HEK293 (cell line): ENCODE data around the gene RAB5IF.

ENCODE experiments used
- AEBP2 ChIP-seq: fragments of 450-650 bp; formaldehyde crosslinking; IDR thresholded peaks from 2 replicates; pipeline ENCODE4 v1.5.1; 2016; ENCODE audit warnings: missing biosample characterization, missing genetic modification characterization, borderline replicate concordance
- CTCF ChIP-seq: fragments of 450-650 bp; formaldehyde crosslinking; IDR thresholded peaks from 2 replicates; pipeline ENCODE4 v1.5.1; 2016; ENCODE audit warnings: missing biosample characterization, missing genetic modification characterization
- GLIS2 ChIP-seq: fragments of 450-650 bp; formaldehyde crosslinking; IDR thresholded peaks from 2 replicates; pipeline ENCODE4 v1.5.1; 2016; ENCODE audit warnings: missing biosample characterization, missing genetic modification characterization
- KLF1 ChIP-seq: fragments of 450-650 bp; formaldehyde crosslinking; IDR thresholded peaks from 2 replicates; pipeline ENCODE4 v1.5.1; 2016; ENCODE audit warnings: missing biosample characterization, missing genetic modification characterization
- KLF8 ChIP-seq: fragments of 450-650 bp; formaldehyde crosslinking; IDR thresholded peaks from 2 replicates; pipeline ENCODE4 v1.5.1; 2016; ENCODE audit warnings: missing biosample characterization, missing genetic modification characterization
- SP7 ChIP-seq: fragments of 450-650 bp; formaldehyde crosslinking; IDR thresholded peaks from 2 replicates; pipeline ENCODE4 v1.5.1; 2016; ENCODE audit warnings: missing biosample characterization, missing genetic modification characterization
- ZBTB20 ChIP-seq: fragments of 450-650 bp; formaldehyde crosslinking; IDR thresholded peaks from 2 replicates; pipeline ENCODE4 v1.5.1; 2016; ENCODE audit warnings: missing biosample characterization, missing genetic modification characterization
- ZBTB44 ChIP-seq: fragments of 450-650 bp; IDR thresholded peaks from 2 replicates; pipeline ENCODE4 v1.5.1; 2018; ENCODE audit warnings: missing biosample characterization, mild to moderate bottlenecking, missing genetic modification characterization
- ZEB2 ChIP-seq: fragments of 450-650 bp; formaldehyde crosslinking; IDR thresholded peaks from 2 replicates; pipeline ENCODE4 v1.5.1; 2016; ENCODE audit warnings: missing biosample characterization, missing genetic modification characterization
- ZIC2 ChIP-seq: fragments of 450-650 bp; formaldehyde crosslinking; IDR thresholded peaks from 2 replicates; pipeline ENCODE4 v1.5.1; 2016; ENCODE audit warnings: missing biosample characterization, missing genetic modification characterization
- ZNF132 ChIP-seq: fragments of 450-650 bp; formaldehyde crosslinking; IDR thresholded peaks from 2 replicates; pipeline ENCODE4 v1.5.1; 2017; ENCODE audit warnings: missing biosample characterization, missing genetic modification characterization, borderline replicate concordance
- ZNF202 ChIP-seq: fragments of 450-650 bp; formaldehyde crosslinking; IDR thresholded peaks from 2 replicates; pipeline ENCODE4 v1.5.1; 2016; ENCODE audit warnings: missing biosample characterization, missing genetic modification characterization, borderline replicate concordance
- ZNF221 ChIP-seq: fragments of 450-650 bp; formaldehyde crosslinking; IDR thresholded peaks from 2 replicates; pipeline ENCODE4 v1.5.1; 2017; ENCODE audit warnings: missing biosample characterization, missing genetic modification characterization, borderline replicate concordance
- ZNF280C ChIP-seq: fragments of 450-650 bp; formaldehyde crosslinking; IDR thresholded peaks from 2 replicates; pipeline ENCODE4 v1.5.1; 2016; ENCODE audit warnings: missing biosample characterization, missing genetic modification characterization
- ZNF423 ChIP-seq: fragments of 450-650 bp; formaldehyde crosslinking; IDR thresholded peaks from 2 replicates; pipeline ENCODE4 v1.5.1; 2016; ENCODE audit warnings: missing biosample characterization, missing genetic modification characterization
- ZNF510 ChIP-seq: fragments of 450-650 bp; formaldehyde crosslinking; IDR thresholded peaks from 2 replicates; pipeline ENCODE4 v1.5.1; 2018; ENCODE audit warnings: mild to moderate bottlenecking, missing genetic modification characterization, missing biosample characterization; ENCODE audit not compliant: insufficient replicate concordance
- ZNF529 ChIP-seq: fragments of 450-650 bp; formaldehyde crosslinking; IDR thresholded peaks from 2 replicates; pipeline ENCODE4 v1.5.1; 2017; ENCODE audit warnings: missing genetic modification characterization, missing biosample characterization; ENCODE audit not compliant: insufficient replicate concordance
- ZNF596 ChIP-seq: fragments of 450-650 bp; IDR thresholded peaks from 2 replicates; pipeline ENCODE4 v1.5.0; 2018; ENCODE audit warnings: missing biosample characterization, mild to moderate bottlenecking, missing genetic modification characterization, moderate library complexity
- ZNF677 ChIP-seq: fragments of 450-650 bp; IDR thresholded peaks from 2 replicates; pipeline ENCODE4 v1.5.0; 2018; ENCODE audit warnings: missing biosample characterization, mild to moderate bottlenecking, missing genetic modification characterization, moderate library complexity
- ZNF747 ChIP-seq: fragments of 450-650 bp; formaldehyde crosslinking; IDR thresholded peaks from 2 replicates; pipeline ENCODE4 v1.5.1; 2016; ENCODE audit warnings: missing biosample characterization, missing genetic modification characterization
- ZNF830 ChIP-seq: fragments of 450-650 bp; IDR thresholded peaks from 2 replicates; pipeline ENCODE4 v1.5.0; 2018; ENCODE audit warnings: missing biosample characterization, missing genetic modification characterization, low read depth, mild to moderate bottlenecking, moderate library complexity
- ZSCAN30 ChIP-seq: fragments of 450-650 bp; IDR thresholded peaks from 2 replicates; pipeline ENCODE4 v1.5.1; 2018; ENCODE audit warnings: missing biosample characterization, mild to moderate bottlenecking, missing genetic modification characterization, moderate library complexity
- TF ChIP-seq, protein P1 (sequence below): fragments of 450-650 bp; formaldehyde crosslinking; IDR thresholded peaks from 2 replicates; pipeline ENCODE4 v1.5.1; 2016; ENCODE audit warnings: missing biosample characterization, missing genetic modification characterization
- TF ChIP-seq, protein P2 (sequence below): fragments of 450-650 bp; formaldehyde crosslinking; IDR thresholded peaks from 2 replicates; pipeline ENCODE4 v1.5.1; 2016; ENCODE audit warnings: missing biosample characterization, missing genetic modification characterization, borderline replicate concordance

Gene RAB5IF

GRCh38 chr20:36573798-36574365 lies 31.7 kb upstream of the RAB5IF start (continued):
- TF ChIP-seq CTCF (tag by site-specific recombination) (peak; percentile 51; the same call in 1 of the 2 replicates), ZNF221 (tag by site-specific recombination) (no peak), GLIS2 (peak; percentile 98), KLF8 (tag by site-specific recombination) (peak; percentile 48; the same call in 1 of the 2 replicates), ZNF747 (tag by site-specific recombination) (no peak), ZNF202 (tag by site-specific recombination) (no peak), KLF1 (tag by site-specific recombination) (no peak), ZNF830 (tag by site-specific recombination) (no peak), ZNF423 (tag by site-specific recombination) (peak; percentile 65; the same call in 1 of the 2 replicates), ZIC2 (peak; percentile 97), ZBTB44 (tag by site-specific recombination) (no peak), ZNF132 (tag by site-specific recombination) (no peak), AEBP2 (tag by site-specific recombination) (no peak), ZNF529 (no peak), ZNF596 (tag by site-specific recombination) (no peak), ZNF280C (tag by site-specific recombination) (no peak), ZBTB20 (tag by site-specific recombination) (no peak), ZNF677 (tag by site-specific recombination) (no peak), ZSCAN30 (tag by site-specific recombination) (no peak), SP7 (tag by site-specific recombination) (peak; percentile 21; the same call in 1 of the 2 replicates), ZNF510 (no peak), ZEB2 (tag by site-specific recombination) (0 out of 2 replicates have a peak, but pooled peaks have one; percentile 3)
- TF ChIP-seq, protein P1, sequence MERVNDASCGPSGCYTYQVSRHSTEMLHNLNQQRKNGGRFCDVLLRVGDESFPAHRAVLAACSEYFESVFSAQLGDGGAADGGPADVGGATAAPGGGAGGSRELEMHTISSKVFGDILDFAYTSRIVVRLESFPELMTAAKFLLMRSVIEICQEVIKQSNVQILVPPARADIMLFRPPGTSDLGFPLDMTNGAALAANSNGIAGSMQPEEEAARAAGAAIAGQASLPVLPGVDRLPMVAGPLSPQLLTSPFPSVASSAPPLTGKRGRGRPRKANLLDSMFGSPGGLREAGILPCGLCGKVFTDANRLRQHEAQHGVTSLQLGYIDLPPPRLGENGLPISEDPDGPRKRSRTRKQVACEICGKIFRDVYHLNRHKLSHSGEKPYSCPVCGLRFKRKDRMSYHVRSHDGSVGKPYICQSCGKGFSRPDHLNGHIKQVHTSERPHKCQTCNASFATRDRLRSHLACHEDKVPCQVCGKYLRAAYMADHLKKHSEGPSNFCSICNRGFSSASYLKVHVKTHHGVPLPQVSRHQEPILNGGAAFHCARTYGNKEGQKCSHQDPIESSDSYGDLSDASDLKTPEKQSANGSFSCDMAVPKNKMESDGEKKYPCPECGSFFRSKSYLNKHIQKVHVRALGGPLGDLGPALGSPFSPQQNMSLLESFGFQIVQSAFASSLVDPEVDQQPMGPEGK (tag by site-specific recombination): peak; percentile 77
- TF ChIP-seq, protein P2, sequence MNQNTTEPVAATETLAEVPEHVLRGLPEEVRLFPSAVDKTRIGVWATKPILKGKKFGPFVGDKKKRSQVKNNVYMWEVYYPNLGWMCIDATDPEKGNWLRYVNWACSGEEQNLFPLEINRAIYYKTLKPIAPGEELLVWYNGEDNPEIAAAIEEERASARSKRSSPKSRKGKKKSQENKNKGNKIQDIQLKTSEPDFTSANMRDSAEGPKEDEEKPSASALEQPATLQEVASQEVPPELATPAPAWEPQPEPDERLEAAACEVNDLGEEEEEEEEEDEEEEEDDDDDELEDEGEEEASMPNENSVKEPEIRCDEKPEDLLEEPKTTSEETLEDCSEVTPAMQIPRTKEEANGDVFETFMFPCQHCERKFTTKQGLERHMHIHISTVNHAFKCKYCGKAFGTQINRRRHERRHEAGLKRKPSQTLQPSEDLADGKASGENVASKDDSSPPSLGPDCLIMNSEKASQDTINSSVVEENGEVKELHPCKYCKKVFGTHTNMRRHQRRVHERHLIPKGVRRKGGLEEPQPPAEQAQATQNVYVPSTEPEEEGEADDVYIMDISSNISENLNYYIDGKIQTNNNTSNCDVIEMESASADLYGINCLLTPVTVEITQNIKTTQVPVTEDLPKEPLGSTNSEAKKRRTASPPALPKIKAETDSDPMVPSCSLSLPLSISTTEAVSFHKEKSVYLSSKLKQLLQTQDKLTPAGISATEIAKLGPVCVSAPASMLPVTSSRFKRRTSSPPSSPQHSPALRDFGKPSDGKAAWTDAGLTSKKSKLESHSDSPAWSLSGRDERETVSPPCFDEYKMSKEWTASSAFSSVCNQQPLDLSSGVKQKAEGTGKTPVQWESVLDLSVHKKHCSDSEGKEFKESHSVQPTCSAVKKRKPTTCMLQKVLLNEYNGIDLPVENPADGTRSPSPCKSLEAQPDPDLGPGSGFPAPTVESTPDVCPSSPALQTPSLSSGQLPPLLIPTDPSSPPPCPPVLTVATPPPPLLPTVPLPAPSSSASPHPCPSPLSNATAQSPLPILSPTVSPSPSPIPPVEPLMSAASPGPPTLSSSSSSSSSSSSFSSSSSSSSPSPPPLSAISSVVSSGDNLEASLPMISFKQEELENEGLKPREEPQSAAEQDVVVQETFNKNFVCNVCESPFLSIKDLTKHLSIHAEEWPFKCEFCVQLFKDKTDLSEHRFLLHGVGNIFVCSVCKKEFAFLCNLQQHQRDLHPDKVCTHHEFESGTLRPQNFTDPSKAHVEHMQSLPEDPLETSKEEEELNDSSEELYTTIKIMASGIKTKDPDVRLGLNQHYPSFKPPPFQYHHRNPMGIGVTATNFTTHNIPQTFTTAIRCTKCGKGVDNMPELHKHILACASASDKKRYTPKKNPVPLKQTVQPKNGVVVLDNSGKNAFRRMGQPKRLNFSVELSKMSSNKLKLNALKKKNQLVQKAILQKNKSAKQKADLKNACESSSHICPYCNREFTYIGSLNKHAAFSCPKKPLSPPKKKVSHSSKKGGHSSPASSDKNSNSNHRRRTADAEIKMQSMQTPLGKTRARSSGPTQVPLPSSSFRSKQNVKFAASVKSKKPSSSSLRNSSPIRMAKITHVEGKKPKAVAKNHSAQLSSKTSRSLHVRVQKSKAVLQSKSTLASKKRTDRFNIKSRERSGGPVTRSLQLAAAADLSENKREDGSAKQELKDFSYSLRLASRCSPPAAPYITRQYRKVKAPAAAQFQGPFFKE (tag by site-specific recombination): no peak
